Neural cell (in vitro differentiated cells): Measurements from ENCODE around the gene CIAPIN1.

ENCODE experiments used
- POLR2AphosphoS5 ChIP-seq: IDR thresholded peaks from 2 replicates; pipeline ENCODE4 v1.6.1; 2012
- TF ChIP-seq, protein P1 (sequence below): fragments of 450-650 bp; IDR thresholded peaks from 2 replicates; pipeline ENCODE4 v1.5.1; 2014; ENCODE audit warnings: antibody characterized with exemption, mild to moderate bottlenecking, moderate library complexity; ENCODE audit not compliant: poor library complexity, severe bottlenecking

DNA sequence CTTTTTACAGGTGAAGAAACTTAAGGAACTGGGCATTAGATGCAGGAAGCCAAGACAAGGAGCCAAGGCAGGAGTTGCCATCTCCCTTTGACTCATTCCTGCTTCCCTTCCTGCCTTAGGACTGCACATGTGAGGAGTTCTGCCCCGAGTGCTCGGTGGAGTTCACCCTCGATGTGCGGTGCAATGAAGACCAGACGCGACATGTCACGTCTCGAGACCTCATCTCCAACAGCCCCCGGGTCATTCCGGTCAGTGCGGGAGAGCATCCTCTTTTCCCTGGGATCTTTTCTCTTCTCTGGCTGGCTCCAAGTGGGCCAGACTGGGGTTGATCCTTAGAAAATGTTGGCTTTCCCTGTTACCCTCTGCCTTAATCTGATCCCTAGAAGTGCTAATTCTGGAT, 21.9 kb upstream of the CIAPIN1 start:
- TF ChIP-seq POLR2AphosphoS5 = no peak
- TF ChIP-seq, protein P1, sequence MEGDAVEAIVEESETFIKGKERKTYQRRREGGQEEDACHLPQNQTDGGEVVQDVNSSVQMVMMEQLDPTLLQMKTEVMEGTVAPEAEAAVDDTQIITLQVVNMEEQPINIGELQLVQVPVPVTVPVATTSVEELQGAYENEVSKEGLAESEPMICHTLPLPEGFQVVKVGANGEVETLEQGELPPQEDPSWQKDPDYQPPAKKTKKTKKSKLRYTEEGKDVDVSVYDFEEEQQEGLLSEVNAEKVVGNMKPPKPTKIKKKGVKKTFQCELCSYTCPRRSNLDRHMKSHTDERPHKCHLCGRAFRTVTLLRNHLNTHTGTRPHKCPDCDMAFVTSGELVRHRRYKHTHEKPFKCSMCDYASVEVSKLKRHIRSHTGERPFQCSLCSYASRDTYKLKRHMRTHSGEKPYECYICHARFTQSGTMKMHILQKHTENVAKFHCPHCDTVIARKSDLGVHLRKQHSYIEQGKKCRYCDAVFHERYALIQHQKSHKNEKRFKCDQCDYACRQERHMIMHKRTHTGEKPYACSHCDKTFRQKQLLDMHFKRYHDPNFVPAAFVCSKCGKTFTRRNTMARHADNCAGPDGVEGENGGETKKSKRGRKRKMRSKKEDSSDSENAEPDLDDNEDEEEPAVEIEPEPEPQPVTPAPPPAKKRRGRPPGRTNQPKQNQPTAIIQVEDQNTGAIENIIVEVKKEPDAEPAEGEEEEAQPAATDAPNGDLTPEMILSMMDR = no peak
